HG03571 (cell line): Measurements from ENCODE around the gene VASH1.

Experiments
- ATAC-seq: cut with Tn5 transposase; IDR thresholded peaks from one replicate; pipeline ENCODE4 v1.9.1; 2021; ENCODE audit not compliant: unreplicated experiment

Gene VASH1

GRCh38 chr14:76742185-76742584 lies 19.1 kb upstream of the VASH1 start:
- no peak for ATAC-seq

DNA sequence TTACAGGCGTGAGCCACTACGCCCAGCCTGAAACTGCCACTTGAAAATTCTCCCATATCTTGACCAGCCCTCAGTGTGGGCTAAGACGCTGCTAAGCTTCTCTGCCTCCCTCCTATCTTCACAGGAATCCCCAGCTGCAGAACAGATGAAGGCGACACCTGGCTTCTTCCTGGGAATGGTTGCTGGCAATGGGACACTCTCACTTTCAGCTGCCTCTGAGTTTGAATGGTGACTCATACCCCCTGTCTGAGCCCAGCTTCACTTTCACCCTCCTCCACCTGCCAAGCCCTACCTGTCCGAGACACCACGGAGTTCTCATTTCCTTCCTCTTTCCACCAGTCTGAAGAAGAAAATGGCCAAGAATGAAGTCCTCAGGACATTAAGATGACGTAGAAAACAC lies 18.3 kb upstream of the VASH1 start:
- ATAC-seq: no peak

GRCh38 chr14:76752744-76753143 lies 8.5 kb upstream of the VASH1 start:
- ATAC-seq: no peak

- no peak for ATAC-seq
Measured at GRCh38 chr14:76753541-76754198, 7.6 kb upstream of the VASH1 start.

DNA sequence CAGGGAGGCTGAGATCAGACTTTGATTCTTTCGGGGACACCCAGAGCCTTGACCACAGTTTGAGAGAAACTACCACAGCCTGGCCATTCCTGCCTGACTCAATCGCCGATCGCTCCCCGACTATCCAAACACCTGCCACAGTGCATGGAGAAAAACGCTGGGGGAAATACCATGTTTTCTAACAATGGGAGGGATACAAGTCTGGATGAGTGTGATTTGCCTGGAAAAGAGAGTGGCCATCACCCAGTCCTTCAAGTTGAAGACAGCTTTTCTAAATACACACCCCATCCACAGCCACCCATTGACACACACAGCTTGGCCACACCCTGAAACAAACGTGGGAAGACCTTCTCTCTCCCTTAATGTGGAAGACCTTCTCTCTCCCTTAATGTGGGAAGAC lies 6.7 kb upstream of the VASH1 start:
- ATAC-seq: no peak

- ATAC-seq: no peak
Measured at GRCh38 chr14:76755610-76756370, 5.5 kb upstream of the VASH1 start.

DNA sequence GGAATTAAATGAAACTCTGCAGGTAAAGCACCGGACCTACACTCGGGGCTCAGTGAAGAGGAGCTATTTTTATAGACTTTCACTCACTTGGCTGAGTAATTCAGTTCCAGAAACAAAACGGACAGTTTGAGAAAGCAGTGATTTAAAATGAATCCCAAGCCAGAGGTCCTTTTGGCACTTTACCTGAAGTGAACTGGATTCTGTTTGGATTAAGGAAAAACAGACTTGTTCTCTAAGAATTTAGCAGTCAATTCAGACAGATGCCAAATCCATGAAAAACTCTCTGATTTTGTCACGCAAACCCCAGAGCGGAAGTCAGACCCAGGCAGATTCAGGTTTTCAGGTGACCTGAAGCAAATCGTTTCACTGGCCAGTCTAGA lies 4.9 kb upstream of the VASH1 start:
- ATAC-seq: no peak

DNA sequence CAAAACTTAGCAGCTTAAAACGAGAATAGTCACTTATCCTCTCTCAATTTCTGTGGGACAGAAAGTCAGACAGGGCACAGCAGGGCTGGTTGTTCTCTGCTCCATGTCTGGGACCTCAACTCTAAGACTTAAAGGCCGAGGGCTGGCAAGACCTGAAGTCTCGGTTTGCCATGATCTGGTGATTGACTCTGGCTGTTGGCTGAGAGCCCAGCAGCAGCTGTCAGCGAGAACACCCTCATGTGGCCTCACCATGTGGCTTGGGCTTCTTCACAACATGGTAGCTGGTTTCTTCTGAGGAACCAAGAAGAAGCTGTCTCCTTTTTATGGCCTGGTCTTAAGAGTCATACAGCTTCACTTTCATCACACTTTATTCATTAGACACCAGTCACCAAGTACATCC lies 1.7 kb upstream of the VASH1 start:
- ATAC-seq: no peak

DNA sequence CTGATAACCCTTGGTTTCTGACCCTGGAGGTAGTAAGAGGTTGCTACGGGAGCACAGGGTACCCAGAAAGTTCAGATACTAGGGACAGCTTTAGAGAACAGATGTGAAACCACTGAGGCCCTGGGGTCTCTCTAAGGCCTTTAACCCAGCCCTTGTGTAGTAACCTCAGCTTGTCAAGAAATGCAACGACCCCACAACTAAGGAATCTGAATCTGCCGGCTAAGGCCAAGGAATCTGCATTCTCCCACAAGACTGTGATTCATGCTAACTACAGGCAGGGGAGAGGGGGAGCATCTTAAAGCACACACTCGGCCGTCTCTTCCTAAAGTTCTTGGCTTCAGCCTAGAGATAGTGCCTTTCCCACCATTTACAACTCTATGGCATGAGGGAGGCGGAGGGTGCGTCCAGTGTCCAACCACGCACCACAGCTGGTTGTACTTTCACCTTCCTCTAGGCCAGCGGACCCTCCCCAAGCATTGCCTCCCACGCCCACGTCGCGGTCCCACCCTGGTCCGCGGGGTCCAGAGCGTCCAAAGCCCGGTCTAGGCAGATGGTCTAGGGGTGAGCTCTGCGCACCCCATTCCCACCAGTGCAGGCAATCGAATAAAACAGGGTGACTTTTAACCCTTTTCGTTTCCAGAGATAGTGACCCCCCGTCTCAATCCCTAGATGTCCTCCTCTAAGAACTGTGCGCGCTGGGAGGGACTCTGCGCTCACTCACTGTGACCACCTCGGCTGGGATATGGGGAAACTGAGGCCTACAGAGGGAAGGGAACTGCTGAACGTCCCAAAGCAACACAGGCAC lies 735 bp upstream of the VASH1 start:
- no peak for ATAC-seq

DNA sequence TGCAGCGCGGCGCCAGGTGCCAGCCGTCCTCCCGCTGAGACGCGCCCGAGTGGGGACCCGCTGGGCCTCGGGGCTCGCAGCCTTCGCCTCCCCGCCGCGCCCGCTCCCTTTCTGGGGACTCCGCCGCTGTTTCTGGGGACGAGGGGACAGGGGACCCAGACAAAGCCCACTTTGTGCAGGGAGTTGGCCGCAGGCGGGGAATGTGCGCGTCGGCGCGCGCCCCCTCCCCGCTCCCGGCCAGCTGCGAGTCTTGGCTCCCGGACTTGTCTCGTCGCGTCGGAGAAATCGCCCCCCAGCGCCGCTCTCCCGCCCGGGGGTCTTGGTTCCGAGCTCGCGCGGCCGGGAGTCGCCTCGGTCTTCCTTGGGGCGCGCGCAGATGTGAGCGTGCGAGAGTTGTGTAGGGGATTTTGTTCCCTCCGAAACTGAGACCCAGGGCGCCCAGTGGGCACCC lies 717 bp downstream of the VASH1 start:
- ATAC-seq: no peak

- ATAC-seq: no peak
Measured at GRCh38 chr14:76762411-76763095, 1.3 kb downstream of the VASH1 start.

DNA sequence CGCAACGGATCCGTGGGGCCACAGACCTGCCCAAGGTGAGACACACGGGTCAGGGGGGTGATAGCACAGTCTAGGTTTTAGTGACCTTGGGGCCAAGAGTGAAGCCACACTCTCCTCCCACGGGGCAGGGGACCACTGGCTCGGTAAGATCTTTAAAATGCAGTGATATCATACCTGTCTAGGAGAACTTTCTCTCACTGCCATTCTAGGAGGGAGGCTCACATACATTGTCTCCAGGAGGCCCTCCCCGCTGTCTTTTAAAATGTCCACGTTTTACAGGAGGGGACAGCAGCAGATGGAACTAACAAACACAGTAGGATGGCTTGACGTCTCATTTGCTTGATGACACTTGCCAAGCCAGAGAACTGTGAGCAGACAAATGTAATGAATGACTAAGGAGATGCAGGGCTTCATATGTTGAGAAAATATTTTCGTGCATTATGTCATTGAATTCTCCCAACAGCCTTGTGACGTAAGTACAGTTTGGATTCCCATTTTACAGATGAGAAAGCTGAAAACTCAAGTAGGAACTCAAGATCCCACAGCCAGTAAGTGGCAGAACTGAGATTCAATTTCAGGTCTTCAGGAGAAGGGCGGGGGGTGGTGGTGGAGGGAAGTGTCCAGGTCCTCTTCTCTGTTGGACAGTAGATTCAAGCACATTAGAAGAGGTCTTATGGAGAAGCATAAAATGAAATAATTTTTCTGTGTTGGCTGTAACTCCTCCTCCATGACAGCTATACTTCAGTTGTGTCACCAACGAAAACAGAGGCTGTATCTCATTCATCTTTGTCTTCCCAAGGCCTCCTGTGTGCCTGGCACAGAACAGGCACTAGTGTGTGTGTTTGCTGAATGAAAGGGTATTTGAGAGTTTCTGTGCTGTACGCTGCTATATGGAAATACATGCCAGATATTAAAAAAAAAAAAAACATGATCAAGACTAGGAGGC lies 2.1 kb downstream of the VASH1 start:
- no peak for ATAC-seq

DNA sequence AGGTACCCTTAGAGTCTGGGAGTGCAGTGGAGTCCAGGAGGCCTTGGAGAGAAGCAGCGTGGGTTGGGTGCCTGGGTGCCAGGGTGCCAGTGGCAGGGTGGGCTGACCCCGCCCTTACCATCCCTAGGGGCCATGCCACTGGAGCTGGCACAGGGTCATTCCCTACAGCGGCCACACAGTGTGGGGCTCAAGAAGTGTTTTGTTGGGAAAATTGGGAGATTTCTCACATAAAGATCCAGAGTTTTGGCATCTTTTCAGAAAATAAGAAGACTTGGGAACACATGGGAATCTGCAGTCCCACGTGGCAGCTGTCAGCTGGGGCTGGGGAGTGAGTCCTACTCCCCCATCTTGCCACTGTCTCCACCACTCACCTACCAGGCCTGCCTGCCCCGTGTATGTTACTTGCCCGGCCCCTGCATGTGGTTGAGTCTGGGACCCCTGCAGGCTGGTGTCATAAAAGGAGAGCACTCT lies 4.2 kb downstream of the VASH1 start:
- ATAC-seq: no peak

- ATAC-seq: peak; percentile 92
Measured at GRCh38 chr14:76767681-76768656, 6.7 kb downstream of the VASH1 start.

GRCh38 chr14:76768671-76769500 lies 7.6 kb downstream of the VASH1 start:
- peak; percentile 20 for ATAC-seq

GRCh38 chr14:76769636-76770292 lies 8.5 kb downstream of the VASH1 start:
- ATAC-seq: no peak
